IMR-90 (cell line): ENCODE data around the gene SCN10A. TPM values are rescaled to one million over a fixed set of nuclear protein-coding genes. Genes with fewer than 3 reads are reported as not detected.

Experiments
- ATAC-seq: fragments of 200-7000 bp; cut with Tn5 transposase; 2 replicates; pipeline ENCODE4 v1.9.1; 2020; ENCODE audit warnings: low read depth, mild to moderate bottlenecking, moderate library complexity
- BruUV-seq: library from RNA; stranded (reverse); fragments of 400-500 nt; replicated peaks from 2 replicates; lab custom pipeline; 2021; lab: Mats Ljungman, UMichigan
- CTCF ChIA-PET: fragments of 300-600 bp; formaldehyde crosslinking; extraction: SDS; loops from one replicate; lab custom pipeline; 2021; ENCODE audit warnings: antibody characterized with exemption; lab: Yijun Ruan, JAX
- POLR2A ChIA-PET: fragments of 300-600 bp; sonication (Branson Sonifier 250); formaldehyde crosslinking; loops from one replicate; lab custom pipeline; 2022; ENCODE audit warnings: antibody characterized with exemption; ENCODE audit not compliant: unreplicated experiment; lab: Charles Lee
- DNase-seq: peaks from one replicate; pipeline ENCODE4 v3.0.0; 2013
- H2AFZ ChIP-seq: replicated peaks from 2 replicates; pipeline ENCODE3; 2013; ENCODE audit warnings: low read length, mild to moderate bottlenecking; ENCODE audit not compliant: poor library complexity
- H2AK5ac ChIP-seq: 2 replicates; pipeline ENCODE4 v1.6.1; 2013; ENCODE audit warnings: low read depth, low read length, inconsistent platforms
- H2AK9ac ChIP-seq: replicated peaks from 2 replicates; pipeline ENCODE3; 2013; ENCODE audit warnings: mild to moderate bottlenecking, low read depth, low read length, moderate library complexity; ENCODE audit not compliant: poor library complexity
- H2BK120ac ChIP-seq: 2 replicates; pipeline ENCODE4 v1.6.1; 2013; ENCODE audit warnings: low read depth, low read length, inconsistent platforms
- H2BK15ac ChIP-seq: 3 replicates; pipeline ENCODE4 v1.6.1; 2013; ENCODE audit warnings: low read depth, low read length, inconsistent platforms
- H2BK20ac ChIP-seq: 2 replicates; pipeline ENCODE4 v1.6.1; 2013; ENCODE audit warnings: low read depth, mild to moderate bottlenecking, inconsistent platforms, low read length, moderate library complexity
- H2BK5ac ChIP-seq: 2 replicates; pipeline ENCODE4 v1.6.1; 2013; ENCODE audit warnings: mild to moderate bottlenecking, low read depth, low read length, inconsistent platforms; ENCODE audit not compliant: poor library complexity, severe bottlenecking
- H3K14ac ChIP-seq: replicated peaks from 2 replicates; pipeline ENCODE4 v1.6.1; 2013; ENCODE audit warnings: low read depth, low read length, inconsistent platforms
- H3K18ac ChIP-seq: 2 replicates; pipeline ENCODE4 v1.6.1; 2013; ENCODE audit warnings: low read depth, low read length, control low read depth
- H3K23ac ChIP-seq: 2 replicates; pipeline ENCODE4 v1.6.1; 2013; ENCODE audit warnings: low read depth, low read length, inconsistent platforms
- H3K27ac ChIP-seq: 2 replicates; pipeline ENCODE4 v1.5.1; 2013; ENCODE audit warnings: mild to moderate bottlenecking, control low read depth, low read length; ENCODE audit not compliant: insufficient read depth
- H3K27me3 ChIP-seq: 2 replicates; pipeline ENCODE4 v1.6.1; 2013; ENCODE audit warnings: low read length; ENCODE audit not compliant: control insufficient read depth, insufficient read depth
- H3K36me3 ChIP-seq: 2 replicates; pipeline ENCODE4 v1.6.1; 2013; ENCODE audit warnings: low read length, mixed read lengths; ENCODE audit not compliant: control insufficient read depth, insufficient read depth
- H3K4ac ChIP-seq: 2 replicates; pipeline ENCODE4 v1.6.1; 2013; ENCODE audit warnings: low read depth, low read length, inconsistent platforms
- H3K4me1 ChIP-seq: 2 replicates; pipeline ENCODE4 v1.6.1; 2013; ENCODE audit warnings: low read length, mixed read lengths; ENCODE audit not compliant: control insufficient read depth, insufficient read depth
- H3K4me2 ChIP-seq: 2 replicates; pipeline ENCODE4 v1.6.1; 2013; ENCODE audit warnings: low read depth, mild to moderate bottlenecking, control low read depth, low read length, moderate library complexity
- H3K4me3 ChIP-seq: 2 replicates; pipeline ENCODE4 v1.5.1; 2013; ENCODE audit warnings: low read depth, mild to moderate bottlenecking, control low read depth, low read length, moderate library complexity; ENCODE audit not compliant: insufficient read depth
- H3K56ac ChIP-seq: 2 replicates; pipeline ENCODE4 v1.6.1; 2013; ENCODE audit warnings: low read length, inconsistent platforms; ENCODE audit not compliant: insufficient read depth; ENCODE audit errors: extremely low read depth
- H3K79me1 ChIP-seq, 2 experiments: 2 replicates each; pipeline ENCODE4 v1.6.1; 2013; ENCODE audit warnings: low read length in 2 of 2, inconsistent platforms in 1 of 2, low read depth in 1 of 2
- H3K9ac ChIP-seq: 2 replicates; pipeline ENCODE4 v1.6.1; 2013; ENCODE audit warnings: low read depth, low read length, control low read depth
- H3K9me1 ChIP-seq: 2 replicates; pipeline ENCODE4 v1.6.1; 2013; ENCODE audit warnings: low read length, inconsistent platforms; ENCODE audit not compliant: insufficient read depth
- H3K9me3 ChIP-seq: 2 replicates; pipeline ENCODE4 v1.6.1; 2013; ENCODE audit warnings: low read length; ENCODE audit not compliant: control insufficient read depth, insufficient read depth
- H4K20me1 ChIP-seq: 2 replicates; pipeline ENCODE4 v1.6.1; 2013; ENCODE audit warnings: low read length, inconsistent platforms; ENCODE audit not compliant: insufficient read depth
- H4K5ac ChIP-seq: 2 replicates; pipeline ENCODE4 v1.6.1; 2013; ENCODE audit warnings: mild to moderate bottlenecking, low read depth, low read length, control low read depth
- H4K8ac ChIP-seq, 2 experiments: 2 replicates each; pipeline ENCODE4 v1.6.1; 2013; ENCODE audit warnings: low read depth in 2 of 2, low read length in 2 of 2, control low read depth in 1 of 2, inconsistent platforms in 1 of 2
- H4K91ac ChIP-seq: 2 replicates; pipeline ENCODE4 v1.6.1; 2013; ENCODE audit warnings: low read depth, low read length, inconsistent platforms; ENCODE audit not compliant: insufficient read depth
- BHLHE40 ChIP-seq: fragments of 150-350 bp; IDR thresholded peaks from 2 replicates; pipeline ENCODE4 v1.6.1; 2016; ENCODE audit warnings: mild to moderate bottlenecking, low read depth, low read length
- CEBPB ChIP-seq: IDR thresholded peaks from 2 replicates; pipeline ENCODE4 v1.6.1; 2012; ENCODE audit warnings: low read depth, low read length, improper control_type of control experiment
- CHD1 ChIP-seq: IDR thresholded peaks from 2 replicates; pipeline ENCODE4 v1.6.1; 2012; ENCODE audit warnings: low read depth, low read length, improper control_type of control experiment
- MAFK ChIP-seq: IDR thresholded peaks from 2 replicates; pipeline ENCODE4 v1.6.1; 2012; ENCODE audit warnings: low read depth, low read length, improper control_type of control experiment
- MXI1 ChIP-seq: IDR thresholded peaks from 2 replicates; pipeline ENCODE4 v1.6.1; 2012; ENCODE audit warnings: low read depth, mild to moderate bottlenecking, low read length, moderate library complexity, borderline replicate concordance
- NFE2L2 ChIP-seq: fragments of 150-350 bp; IDR thresholded peaks from 2 replicates; pipeline ENCODE4 v1.6.1; 2016; ENCODE audit warnings: low read depth, mild to moderate bottlenecking, low read length
- POLR2A ChIP-seq: IDR thresholded peaks from 2 replicates; pipeline ENCODE4 v1.6.1; 2012; ENCODE audit warnings: mild to moderate bottlenecking, low read depth, low read length
- RAD21 ChIP-seq: IDR thresholded peaks from 2 replicates; pipeline ENCODE4 v1.6.1; 2012; ENCODE audit warnings: low read length, improper control_type of control experiment
- RCOR1 ChIP-seq: IDR thresholded peaks from 2 replicates; pipeline ENCODE4 v1.6.1; 2012; ENCODE audit warnings: mild to moderate bottlenecking, low read length, improper control_type of control experiment; ENCODE audit not compliant: insufficient replicate concordance
- dilution Hi-C: fragments of 300-500 bp; cut with HindIII; formaldehyde crosslinking; loops from one replicate; pipeline ENCODE4 v1.14.3; 2018; ENCODE audit warnings: low sequenced_read_pairs; ENCODE audit not compliant: unreplicated experiment
- in situ Hi-C: fragments of 300-500 bp; cut with MboI; formaldehyde crosslinking; loops from 3 replicates; pipeline ENCODE4 v1.14.3; 2019; ENCODE audit warnings: low sequenced_read_pairs, inconsistent platforms, mixed read lengths
- intact Hi-C: fragments of 100-400 bp; cut with micrococcal nuclease; formaldehyde crosslinking; loops from 2 replicates; pipeline ENCODE4 v1.10.0; 2022
- polyA plus RNA-seq, 3 experiments: library from polyadenylated mRNA; depleted of rRNA; stranded (reverse); fragments of >200 nt; gene quantifications; 2 replicates each; pipeline ENCODE4 v1.2.3, GENCODE V29; 2012; ENCODE audit warnings: low replicate concordance in 1 of 3
- total RNA-seq: library from RNA; depleted of rRNA; stranded (reverse); fragments of >200 nt; gene quantifications from 2 replicates; pipeline ENCODE4 v1.2.3, GENCODE V29; 2012
- TF ChIP-seq, protein P1 (sequence below): fragments of 150-350 bp; IDR thresholded peaks from 2 replicates; pipeline ENCODE4 v1.6.1; 2017; ENCODE audit warnings: mild to moderate bottlenecking, antibody characterized with exemption, low read length, low read depth

The SCN10A gene
- total and polyA plus RNA-seq, 2 of the 4 experiments (the other 2 are of a cell fraction), result not detected

DNA sequence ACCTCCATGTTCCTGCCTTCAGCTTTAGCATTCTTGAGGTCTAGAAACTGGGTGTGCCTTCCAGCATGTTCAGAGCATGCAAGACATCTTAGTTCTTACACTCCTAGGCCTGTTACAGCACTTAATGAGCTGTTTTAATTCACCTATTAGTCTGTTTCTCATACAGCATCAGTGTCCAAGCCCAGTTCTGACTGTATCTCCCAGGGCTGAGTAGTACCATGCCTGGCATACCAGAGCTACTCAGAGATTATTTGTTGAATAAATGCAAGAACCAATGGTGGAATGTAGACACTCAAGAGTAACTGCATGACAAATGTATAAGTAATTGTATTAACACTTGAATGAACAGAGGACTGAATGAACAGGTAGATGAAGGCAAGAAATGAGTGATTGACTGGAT, 104.7 kb downstream of the SCN10A start:
- Histone ChIP-seq H3K4me3 (no peak overlapping the region), H2BK15ac (no peak overlapping the region), H3K23ac (no peak overlapping the region), H3K27me3 (peaks cover 2% of the 10 kb centered on the region), H2AK5ac (0 out of 2 replicates have a peak overlapping the region, but pooled peaks have one; percentile 1), H3K9me1 (no peaks in the 10 kb centered on the region), H3K56ac (no peak overlapping the region), H3K9ac (no peak overlapping the region), H2AFZ (no peak overlapping the region), H3K36me3 (no peaks in the 10 kb centered on the region), H2BK5ac (peak overlapping the region; percentile 7), H2BK20ac (peak overlapping the region; percentile 11; the same call in 1 of the 2 replicates), H3K4ac (no peak overlapping the region), H3K14ac (0 out of 2 replicates have a peak overlapping the region, but pooled peaks have one; percentile 3), H3K79me1 (no peaks in the 10 kb centered on the region), H2BK120ac (0 out of 2 replicates have a peak overlapping the region, but pooled peaks have one; percentile 25), H4K8ac (no peak overlapping the region), H3K4me1 (peaks cover 3% of the 10 kb centered on the region; the same call in 1 of the 2 replicates), H3K9me3 (no peaks in the 10 kb centered on the region), H2AK9ac (no peak overlapping the region), H4K91ac (no peak overlapping the region), H4K5ac (no peak overlapping the region), H3K18ac (no peak overlapping the region), H4K20me1 (no peaks in the 10 kb centered on the region), H3K27ac (no peak overlapping the region), H3K4me2 (no peak overlapping the region)
- in situ Hi-C loops, result no loop called here
- DNase-seq (peak; percentile 37), ATAC-seq (peak; percentile 80)
- CTCF ChIA-PET, result no interaction called here
- BruUV-seq, result no TSS peak
- TF ChIP-seq NFE2L2 (no peak), RCOR1 (no peak), MXI1 (no peak), MAFK (no peak), POLR2A (no peak), CEBPB (no peak), BHLHE40 (no peak), RAD21 (no peak), CHD1 (no peak)
- TF ChIP-seq, protein P1, sequence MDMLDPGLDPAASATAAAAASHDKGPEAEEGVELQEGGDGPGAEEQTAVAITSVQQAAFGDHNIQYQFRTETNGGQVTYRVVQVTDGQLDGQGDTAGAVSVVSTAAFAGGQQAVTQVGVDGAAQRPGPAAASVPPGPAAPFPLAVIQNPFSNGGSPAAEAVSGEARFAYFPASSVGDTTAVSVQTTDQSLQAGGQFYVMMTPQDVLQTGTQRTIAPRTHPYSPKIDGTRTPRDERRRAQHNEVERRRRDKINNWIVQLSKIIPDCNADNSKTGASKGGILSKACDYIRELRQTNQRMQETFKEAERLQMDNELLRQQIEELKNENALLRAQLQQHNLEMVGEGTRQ, result no peak
- intact Hi-C loops, result no loop called here
- POLR2A ChIA-PET, result no interaction called here
- dilution Hi-C loops, result no loop called here
